GM12878 (cell line): ENCODE measurements around the gene LMTK3. TPM values are rescaled to one million over a fixed set of nuclear protein-coding genes. Genes with fewer than 3 reads are reported as not detected.

Experiments
- ATAC-seq: fragments of 200-7000 bp; cut with Tn5 transposase; 3 replicates; pipeline ENCODE4 v1.9.1; 2020; ENCODE audit warnings: mild to moderate bottlenecking, moderate library complexity
- BruUV-seq: library from RNA; stranded (reverse); fragments of 400-500 nt; replicated peaks from 2 replicates; lab custom pipeline; 2021; lab: Mats Ljungman, UMichigan
- CTCF ChIA-PET: fragments of 300-600 bp; sonication (Branson Sonifier 250); formaldehyde crosslinking; extraction: SDS; loops from one replicate; lab custom pipeline; 2021; ENCODE audit warnings: inconsistent platforms; lab: Yijun Ruan, JAX
- POLR2A ChIA-PET: fragments of 350-600 bp; formaldehyde crosslinking; extraction: SDS; loops from one replicate; lab custom pipeline; 2021; ENCODE audit warnings: inconsistent platforms; lab: Charles Lee
- RAD21 ChIA-PET: fragments of 300-600 bp; sonication (Branson Sonifier 250); formaldehyde crosslinking; loops from one replicate; lab custom pipeline; 2023; ENCODE audit warnings: antibody characterized with exemption; ENCODE audit not compliant: unreplicated experiment; lab: Charles Lee
- SMC1A ChIA-PET: fragments of 300-600 bp; sonication (Branson Sonifier 250); formaldehyde crosslinking; loops from one replicate; lab custom pipeline; 2023; ENCODE audit not compliant: unreplicated experiment, uncharacterized antibody; lab: Charles Lee
- DNase-seq: peaks from one replicate; pipeline ENCODE4 v3.0.0-alpha.2; 2011; ENCODE audit warnings: low read depth, low spot score
- FAIRE-seq: peaks from 3 replicates; lab custom pipeline; 2011; peaks lifted over from hg19 to GRCh38; lab: Jason Lieb, UNC
- H2AFZ ChIP-seq: 2 replicates; pipeline ENCODE4 v1.6.0; 2011; ENCODE audit warnings: low read depth, low read length, control low read depth; ENCODE audit not compliant: control insufficient read depth
- H3K27ac ChIP-seq: 2 replicates; pipeline ENCODE4 v1.5.1; 2011; ENCODE audit warnings: control low read depth; ENCODE audit not compliant: control insufficient read depth, insufficient read depth
- H3K27me3 ChIP-seq, 2 experiments: replicated peaks in 1 of 2; 2 replicates each; pipeline versions ENCODE4 v1.6.0 to v1.6.1; 2011; ENCODE audit warnings: low read length in 1 of 2; ENCODE audit not compliant: control insufficient read depth in 2 of 2, insufficient read depth in 2 of 2
- H3K36me3 ChIP-seq, 2 experiments: 2 replicates each; pipeline ENCODE4 v1.5.1; 2011; ENCODE audit warnings: low read length in 1 of 2; ENCODE audit not compliant: control insufficient read depth in 2 of 2, insufficient read depth in 2 of 2
- H3K4me1 ChIP-seq: 2 replicates; pipeline ENCODE4 v1.6.1; 2011; ENCODE audit warnings: mild to moderate bottlenecking, low read length, moderate library complexity, mixed read lengths; ENCODE audit not compliant: control insufficient read depth, insufficient read depth
- H3K4me2 ChIP-seq: 2 replicates; pipeline ENCODE4 v1.6.0; 2011; ENCODE audit warnings: control low read depth; ENCODE audit not compliant: control insufficient read depth, insufficient read depth
- H3K4me3 ChIP-seq: fragments of 200-600 bp; sonication (generic); 2 replicates; pipeline ENCODE4 v1.5.1; 2016
- H3K79me2 ChIP-seq: 2 replicates; pipeline ENCODE4 v1.6.0; 2011; ENCODE audit warnings: low read length; ENCODE audit not compliant: control insufficient read depth, insufficient read depth
- H3K9ac ChIP-seq: 2 replicates; pipeline ENCODE4 v1.8.0; 2011; ENCODE audit warnings: low read length, control low read depth, mixed read lengths; ENCODE audit not compliant: control insufficient read depth, insufficient read depth
- H3K9me3 ChIP-seq: replicated peaks from 3 replicates; pipeline ENCODE4 v1.5.1; 2011; ENCODE audit warnings: mild to moderate bottlenecking, low read length; ENCODE audit not compliant: control insufficient read depth, insufficient read depth
- H4K20me1 ChIP-seq: 2 replicates; pipeline ENCODE4 v1.6.0; 2011; ENCODE audit not compliant: control insufficient read depth, insufficient read depth
- CBX3 ChIP-seq: fragments of 200-600 bp; sonication (generic); IDR thresholded peaks from 2 replicates; pipeline ENCODE4 v1.6.1; 2016; ENCODE audit warnings: low read depth, borderline replicate concordance
- CHD1 ChIP-seq: IDR thresholded peaks from 2 replicates; pipeline ENCODE4 v1.6.1; 2012; ENCODE audit warnings: low read depth, low read length, improper control_type of control experiment
- KDM1A ChIP-seq: fragments of 200-600 bp; sonication (generic); IDR thresholded peaks from 2 replicates; pipeline ENCODE4 v1.6.1; 2016; ENCODE audit warnings: borderline replicate concordance
- KLF5 ChIP-seq: fragments of 450-650 bp; IDR thresholded peaks from 2 replicates; pipeline ENCODE4 v1.6.1; 2014; ENCODE audit warnings: mild to moderate bottlenecking; ENCODE audit not compliant: partially characterized antibody
- MEF2B ChIP-seq: fragments of 450-650 bp; IDR thresholded peaks from 2 replicates; pipeline ENCODE4 v1.6.1; 2018; ENCODE audit warnings: mild to moderate bottlenecking, moderate library complexity; ENCODE audit not compliant: partially characterized antibody, poor library complexity, severe bottlenecking
- MXI1 ChIP-seq: fragments of 150-350 bp; IDR thresholded peaks from 2 replicates; pipeline ENCODE4 v1.6.1; 2011; ENCODE audit warnings: low read depth, mild to moderate bottlenecking, inconsistent platforms, low read length, improper control_type of control experiment
- NFYA ChIP-seq: IDR thresholded peaks from 2 replicates; pipeline ENCODE4 v1.6.1; 2011; ENCODE audit warnings: low read depth, mild to moderate bottlenecking, low read length, improper control_type of control experiment, borderline replicate concordance
- PAX5 ChIP-seq: IDR thresholded peaks from 2 replicates; pipeline ENCODE4 v1.6.1; 2011; ENCODE audit warnings: low read depth, low read length, borderline replicate concordance
- POLR2AphosphoS2 ChIP-seq: IDR thresholded peaks from 2 replicates; pipeline ENCODE4 v1.6.1; 2011; ENCODE audit warnings: low read depth, mild to moderate bottlenecking, low read length, improper control_type of control experiment, moderate library complexity
- RFX5 ChIP-seq: IDR thresholded peaks from 2 replicates; pipeline ENCODE4 v1.6.1; 2011; ENCODE audit warnings: low read depth, low read length, improper control_type of control experiment
- SREBF1 ChIP-seq: IDR thresholded peaks from 2 replicates; pipeline ENCODE4 v1.6.1; 2012; ENCODE audit warnings: mild to moderate bottlenecking, low read length
- STAT1 ChIP-seq: fragments of 450-650 bp; conservative IDR thresholded peaks from 2 replicates; pipeline ENCODE4 v1.6.1; 2014; ENCODE audit warnings: antibody characterized with exemption, mild to moderate bottlenecking
- TCF3 ChIP-seq: IDR thresholded peaks from 2 replicates; pipeline ENCODE4 v1.6.1; 2012; ENCODE audit warnings: low read depth, mild to moderate bottlenecking, low read length, borderline replicate concordance; ENCODE audit not compliant: insufficient read depth
- WGBS: methylation state at CpG from one replicate; pipeline ENCODE4 v1.1.6; 2016; ENCODE audit warnings: low lambda C conversion rate; ENCODE audit not compliant: insufficient replicate concordance, insufficient coverage; ENCODE audit errors: missing lambda C conversion rate; 5-methylcytosine and 5-hydroxymethylcytosine counted together
- in situ Hi-C: fragments of 300-500 bp; cut with MboI; formaldehyde crosslinking; loops from 9 replicates; pipeline ENCODE4 v1.14.3; 2018; ENCODE audit warnings: mixed read lengths
- intact Hi-C: fragments of 100-400 bp; cut with micrococcal nuclease; formaldehyde crosslinking; loops from one replicate; pipeline ENCODE4 v1.14.2; 2022; ENCODE audit not compliant: unreplicated experiment
- polyA plus RNA-seq, 11 experiments: library from polyadenylated mRNA; depleted of rRNA in 4 of 11; unstranded in 6 of 11; stranded (reverse) in 5 of 11; fragments of >200 nt; fragmentation: Nextera tagmentation in 4 of 11; fragmentation: Illumina TruSeq in 1 of 11; extraction: Ambion mirVana in 4 of 11; extraction: Trizol in 1 of 11; gene quantifications; 1 replicate in 1 of 11; 2 replicates in 10 of 11; pipeline versions ENCODE4 v1.2.1 to v1.2.3, GENCODE V29; 2011 to 2016; ENCODE audit warnings: inconsistent platforms in 2 of 11, missing spikeins in 2 of 11, low read depth in 1 of 11
- total RNA-seq, 4 experiments: library from RNA; depleted of rRNA in 3 of 4; stranded (reverse); fragments of >200 nt in 3 of 4; fragmentation: Illumina TruSeq in 1 of 4; extraction: Trizol in 1 of 4; gene quantifications; 2 replicates each; pipeline versions ENCODE4 v1.2.1 to v1.2.3, GENCODE V29; 2013 to 2021

The LMTK3 gene
- total and polyA plus RNA-seq, 10 of the 15 experiments (the other 5 are each of a cell fraction or from before 2014, with no cell fraction given), result under 0.01 to 0.28 (median 0.04) TPM; not detected in 3

DNA sequence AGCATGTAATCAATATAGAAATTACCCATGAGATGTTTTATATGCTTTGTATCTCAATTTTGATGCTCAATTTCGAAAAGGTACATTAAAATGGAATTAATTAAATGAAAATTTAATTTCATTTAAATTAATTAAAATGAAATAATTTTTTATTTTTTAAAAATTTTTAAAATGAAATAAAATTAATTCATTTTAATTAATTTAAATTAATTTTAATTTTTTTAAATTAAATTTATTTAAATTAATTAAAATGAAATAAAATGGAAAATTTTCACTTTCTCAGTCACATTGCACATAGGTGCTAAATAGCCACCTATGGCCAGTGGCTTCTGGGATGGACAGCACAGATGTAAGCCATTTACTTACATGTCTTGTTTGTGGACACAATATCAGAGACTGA is 36.1 kb upstream of the LMTK3 start (continued):
- no peak for TF ChIP-seq STAT1

- ChIA-PET RAD21 (no interaction called here), CTCF (no interaction called here), SMC1A (no interaction called here), POLR2A (no interaction called here)
- Histone ChIP-seq H4K20me1 (no peaks in the 10 kb centered on the region), H3K4me1 (no peaks in the 10 kb centered on the region), H3K79me2 (no peaks in the 10 kb centered on the region), H3K9ac (no peak overlapping the region), H3K4me2 (no peak overlapping the region), H3K36me3 (no peaks in the 10 kb centered on the region), H3K9me3 (no peaks in the 10 kb centered on the region), H3K4me3 (no peak overlapping the region), H3K27ac (no peak overlapping the region), H3K27me3 (no peaks in the 10 kb centered on the region; a peak in 1 of 4 replicates), H2AFZ (no peak overlapping the region)
- WGBS, result 26% methylated on average over 20 of the region's 25 CpGs
- intact Hi-C loops (no loop called here), in situ Hi-C loops (no loop called here)
- ATAC-seq, result no peak
- no peak for FAIRE-seq
- no peak for TF ChIP-seq SREBF1
- TF ChIP-seq POLR2AphosphoS2, result no peak
- TF ChIP-seq KLF5, result no peak
- TF ChIP-seq CBX3, result no peak
- TF ChIP-seq RFX5, result no peak
- no peak for TF ChIP-seq NFYA
- no peak for TF ChIP-seq PAX5
- no peak for TF ChIP-seq KDM1A
- no peak for TF ChIP-seq TCF3
- no peak for TF ChIP-seq MEF2B
- no peak for TF ChIP-seq MXI1
- no peak for TF ChIP-seq CHD1
- no peak for DNase-seq
- no TSS peak for BruUV-seq
Measured at GRCh38 chr19:48544856-48545750, 33.5 kb upstream of the LMTK3 start.
